Osteoblast (primary cell): ENCODE measurements around the gene NDST3. TPM values are rescaled to one million over a fixed set of nuclear protein-coding genes. Genes with fewer than 3 reads are reported as not detected.

Experiments
- DNase-seq: peaks from one replicate; pipeline ENCODE4 v3.0.0; 2011; ENCODE audit warnings: low spot score, mixed read lengths; ENCODE audit not compliant: insufficient read length; ENCODE audit errors: missing footprints
- H2AFZ ChIP-seq: 2 replicates; pipeline ENCODE4 v1.6.0; 2011; ENCODE audit warnings: mild to moderate bottlenecking, low read length
- H3K27ac ChIP-seq: 2 replicates; pipeline ENCODE4 v1.5.1; 2011; ENCODE audit warnings: mild to moderate bottlenecking, low read depth, low read length, moderate library complexity
- H3K27me3 ChIP-seq: 2 replicates; pipeline ENCODE4 v1.6.0; 2012; ENCODE audit warnings: mild to moderate bottlenecking, control low read depth, inconsistent platforms, low read length, moderate library complexity; ENCODE audit not compliant: insufficient read depth
- H3K36me3 ChIP-seq: 2 replicates; pipeline ENCODE4 v1.5.1; 2011; ENCODE audit warnings: mild to moderate bottlenecking, low read length, control low read depth, moderate library complexity; ENCODE audit not compliant: insufficient read depth
- H3K4me1 ChIP-seq: 2 replicates; pipeline ENCODE4 v1.5.1; 2011; ENCODE audit warnings: mild to moderate bottlenecking, low read length, control low read depth, moderate library complexity; ENCODE audit not compliant: insufficient read depth
- H3K4me2 ChIP-seq: 2 replicates; pipeline ENCODE4 v1.6.0; 2011; ENCODE audit warnings: mild to moderate bottlenecking, low read length; ENCODE audit not compliant: insufficient read depth
- H3K4me3 ChIP-seq: fragments of 200-600 bp; sonication (generic); 3 replicates; pipeline ENCODE4 v1.5.1; 2012; ENCODE audit warnings: mild to moderate bottlenecking, low read length, inconsistent platforms; ENCODE audit not compliant: insufficient read depth
- H3K79me2 ChIP-seq: 2 replicates; pipeline ENCODE4 v1.6.0; 2012; ENCODE audit warnings: mild to moderate bottlenecking, low read length, control low read depth, inconsistent platforms; ENCODE audit not compliant: insufficient read depth
- H3K9me3 ChIP-seq: 2 replicates; pipeline ENCODE4 v1.5.1; 2011; ENCODE audit warnings: low read depth, low read length, control low read depth
- H4K20me1 ChIP-seq: 2 replicates; pipeline ENCODE4 v1.6.0; 2012; ENCODE audit warnings: mild to moderate bottlenecking, low read length, control low read depth; ENCODE audit not compliant: insufficient read depth
- total RNA-seq: library from RNA; depleted of rRNA; stranded (reverse); fragments of >200 nt; gene quantifications from 2 replicates; pipeline ENCODE4 v1.2.3, GENCODE V29; 2012
- TF ChIP-seq, protein P1 (sequence below): IDR thresholded peaks from 2 replicates; pipeline ENCODE4 v1.5.1; 2011; ENCODE audit warnings: mild to moderate bottlenecking, low read depth, low read length, moderate library complexity; ENCODE audit errors: extremely low read depth

The NDST3 gene
- total RNA-seq, 1 donor, result not detected

DNA sequence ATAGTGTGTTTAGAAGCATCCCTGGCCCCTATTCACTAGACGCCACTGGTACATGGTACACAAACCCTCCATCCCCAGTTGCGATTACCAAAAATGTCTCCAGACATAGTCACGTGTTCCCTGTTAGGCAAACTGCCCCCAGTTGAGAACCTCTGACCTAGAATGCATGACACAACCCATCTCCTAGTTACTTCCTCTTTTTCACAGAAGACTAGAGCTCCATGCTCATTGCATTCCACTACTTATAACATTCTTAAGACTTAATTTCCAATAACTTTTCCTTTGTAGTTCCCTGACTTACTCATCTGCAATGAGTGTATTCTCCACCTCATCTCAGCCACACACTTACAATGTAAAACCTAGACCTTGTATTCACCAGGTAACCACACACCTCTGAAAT lies 249.9 kb downstream of the NDST3 start:
- H3K4me1 ChIP-seq, result peaks cover 61% of the 10 kb centered on the region
- no peak overlapping the region for H3K27ac ChIP-seq
- H4K20me1 ChIP-seq, result peaks cover 16% of the 10 kb centered on the region
- H3K9me3 ChIP-seq, result no peaks in the 10 kb centered on the region
- H2AFZ ChIP-seq, result no peak overlapping the region
- TF ChIP-seq, protein P1, sequence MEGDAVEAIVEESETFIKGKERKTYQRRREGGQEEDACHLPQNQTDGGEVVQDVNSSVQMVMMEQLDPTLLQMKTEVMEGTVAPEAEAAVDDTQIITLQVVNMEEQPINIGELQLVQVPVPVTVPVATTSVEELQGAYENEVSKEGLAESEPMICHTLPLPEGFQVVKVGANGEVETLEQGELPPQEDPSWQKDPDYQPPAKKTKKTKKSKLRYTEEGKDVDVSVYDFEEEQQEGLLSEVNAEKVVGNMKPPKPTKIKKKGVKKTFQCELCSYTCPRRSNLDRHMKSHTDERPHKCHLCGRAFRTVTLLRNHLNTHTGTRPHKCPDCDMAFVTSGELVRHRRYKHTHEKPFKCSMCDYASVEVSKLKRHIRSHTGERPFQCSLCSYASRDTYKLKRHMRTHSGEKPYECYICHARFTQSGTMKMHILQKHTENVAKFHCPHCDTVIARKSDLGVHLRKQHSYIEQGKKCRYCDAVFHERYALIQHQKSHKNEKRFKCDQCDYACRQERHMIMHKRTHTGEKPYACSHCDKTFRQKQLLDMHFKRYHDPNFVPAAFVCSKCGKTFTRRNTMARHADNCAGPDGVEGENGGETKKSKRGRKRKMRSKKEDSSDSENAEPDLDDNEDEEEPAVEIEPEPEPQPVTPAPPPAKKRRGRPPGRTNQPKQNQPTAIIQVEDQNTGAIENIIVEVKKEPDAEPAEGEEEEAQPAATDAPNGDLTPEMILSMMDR, result no peak
- H3K27me3 ChIP-seq, result no peaks in the 10 kb centered on the region
- H3K79me2 ChIP-seq, result peaks cover 13% of the 10 kb centered on the region
- DNase-seq, result no peak
- peaks cover 16% of the 10 kb centered on the region for H3K36me3 ChIP-seq
- H3K4me3 ChIP-seq, result no peak overlapping the region
- no peak overlapping the region for H3K4me2 ChIP-seq

DNA sequence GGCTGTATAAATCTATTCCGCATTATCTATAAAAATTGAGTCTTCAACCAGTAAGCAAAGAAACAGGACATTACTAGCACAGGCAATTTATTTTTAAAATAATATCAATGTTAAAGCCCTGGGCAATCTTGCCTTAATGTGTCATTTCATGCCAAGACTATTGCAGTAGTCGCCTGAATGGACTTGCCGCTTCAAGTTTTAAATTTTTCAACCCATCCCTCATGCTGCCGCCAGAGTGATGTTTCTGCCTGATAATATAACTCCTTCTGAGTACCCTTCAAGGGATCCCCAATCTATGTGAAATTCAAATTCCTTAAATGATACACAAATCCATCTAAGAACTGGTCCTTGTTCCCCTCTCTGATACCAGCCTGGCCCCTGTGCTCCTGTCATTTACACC lies 251.6 kb downstream of the NDST3 start:
- Histone ChIP-seq H3K4me1 (peaks cover 62% of the 10 kb centered on the region), H3K4me2 (no peak overlapping the region)
- DNase-seq, result no peak

DNA sequence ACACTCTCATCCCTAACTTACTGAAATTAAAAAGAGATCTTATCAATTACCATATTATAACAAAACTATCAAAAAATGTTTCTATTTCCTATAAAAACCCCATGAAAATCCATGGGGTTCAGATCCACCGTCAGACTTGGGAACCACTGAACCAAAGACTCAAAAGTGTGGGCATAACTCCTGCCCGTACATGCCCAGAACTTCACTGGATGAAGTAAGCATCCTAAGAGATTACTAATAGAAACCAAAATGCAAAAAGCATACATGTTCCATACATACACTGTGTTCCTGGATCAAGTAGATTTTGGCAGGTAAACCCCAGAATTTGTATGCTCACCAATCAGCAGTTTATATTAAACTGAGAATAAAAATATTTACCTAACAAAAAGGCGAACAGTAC lies 252.4 kb downstream of the NDST3 start:
- Histone ChIP-seq H3K27me3 (no peaks in the 10 kb centered on the region), H3K27ac (no peak overlapping the region), H3K4me1 (peaks cover 62% of the 10 kb centered on the region), H2AFZ (no peak overlapping the region), H3K9me3 (no peaks in the 10 kb centered on the region), H3K36me3 (no peaks in the 10 kb centered on the region), H3K4me3 (no peak overlapping the region), H4K20me1 (peaks cover 1% of the 10 kb centered on the region), H3K79me2 (no peaks in the 10 kb centered on the region), H3K4me2 (no peak overlapping the region)
- no peak for DNase-seq
- TF ChIP-seq, protein P1, result no peak

More for the DNA sequence above, 251.6 kb downstream of the NDST3 start:
- no peaks in the 10 kb centered on the region for H3K27me3 ChIP-seq
- no peak overlapping the region for H3K4me3 ChIP-seq
- peaks cover 3% of the 10 kb centered on the region for H4K20me1 ChIP-seq
- no peaks in the 10 kb centered on the region for H3K79me2 ChIP-seq
- H3K27ac ChIP-seq, result no peak overlapping the region
- H3K9me3 ChIP-seq, result no peaks in the 10 kb centered on the region
- TF ChIP-seq, protein P1, result no peak
- no peak overlapping the region for H2AFZ ChIP-seq
- H3K36me3 ChIP-seq, result no peaks in the 10 kb centered on the region

DNA sequence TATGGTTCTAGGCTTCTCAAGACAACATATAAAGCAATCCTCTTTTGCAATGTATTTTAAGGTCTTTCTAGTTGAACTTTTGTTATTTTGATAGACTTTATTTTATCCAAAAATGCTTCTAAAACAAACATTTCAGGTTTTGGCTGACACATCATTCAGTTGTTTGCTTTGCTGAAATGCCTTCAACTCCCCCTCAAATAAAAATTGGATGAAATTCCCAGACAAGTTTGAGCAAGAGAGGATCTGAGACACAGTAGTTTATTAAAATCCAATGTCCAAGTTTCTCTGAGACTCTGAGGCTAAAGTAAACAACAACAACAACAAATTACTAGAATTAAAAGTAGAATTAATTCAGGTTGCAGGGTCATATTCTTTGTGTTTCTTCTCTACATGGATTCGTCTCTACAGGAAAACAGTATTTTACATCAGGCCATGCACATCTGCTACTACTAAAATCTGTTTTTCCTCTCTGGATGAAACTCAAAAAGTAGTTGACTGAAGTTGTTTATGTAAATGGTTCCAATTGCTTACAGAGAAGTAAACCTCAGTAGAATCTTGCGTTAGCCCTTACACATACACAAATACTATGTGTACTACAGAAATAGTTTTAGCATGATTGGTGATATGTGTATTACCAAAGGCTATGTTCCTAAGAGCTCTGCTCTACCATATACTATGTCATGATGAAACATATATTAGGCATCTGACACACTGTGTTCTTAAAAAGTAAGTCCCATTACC lies 253.6 kb downstream of the NDST3 start:
- Histone ChIP-seq H2AFZ (no peak overlapping the region), H3K9me3 (no peaks in the 10 kb centered on the region), H3K27me3 (no peaks in the 10 kb centered on the region), H3K27ac (peak overlapping the region; percentile 72), H3K36me3 (no peaks in the 10 kb centered on the region), H4K20me1 (no peaks in the 10 kb centered on the region), H3K4me1 (peaks cover 50% of the 10 kb centered on the region), H3K4me3 (no peak overlapping the region), H3K4me2 (peak overlapping the region; percentile 43), H3K79me2 (no peaks in the 10 kb centered on the region)
- TF ChIP-seq, protein P1, result no peak
- no peak for DNase-seq
